ENCODE data around the gene GRIN3B. TPM values are rescaled to one million over a fixed set of nuclear protein-coding genes. Genes with fewer than 3 reads are reported as not detected.

The GRIN3B gene
- total and polyA plus RNA-seq, 10 of the 15 experiments (the other 5 are each of a cell fraction or from before 2014, with no cell fraction given): 0.15 TPM; not detected in 9

- no peak for TF ChIP-seq REST (IDR thresholded peaks at IDR 0.05; ENCODE audit: low read depth, low read length)
- TF ChIP-seq TAF1 (IDR thresholded peaks at IDR 0.05; ENCODE audit: borderline replicate concordance, low read depth, low read length): peak; percentile 97
- peak; percentile 77 for TF ChIP-seq DPF2 (IDR thresholded peaks at IDR 0.05)
- TF ChIP-seq SPI1 (IDR thresholded peaks at IDR 0.05; ENCODE audit: borderline replicate concordance, insufficient read depth, low read depth, low read length): 0 out of 2 replicates have a peak, but pooled peaks have one; percentile 7
- no peak for TF ChIP-seq USF1 (IDR thresholded peaks at IDR 0.05; ENCODE audit: borderline replicate concordance, extremely low read length, insufficient read depth, low read depth, low read length)
- no peak for TF ChIP-seq IRF3 (IDR thresholded peaks at IDR 0.05)
- no peak for TF ChIP-seq FOXM1 (IDR thresholded peaks at IDR 0.05; ENCODE audit: low read depth, low read length)
- no peak for TF ChIP-seq TCF7 (IDR thresholded peaks at IDR 0.05; ENCODE audit: borderline replicate concordance)
- TF ChIP-seq NR2C1 (IDR thresholded peaks at IDR 0.05): no peak; the same call in 1 of the 2 replicates
- no peak for TF ChIP-seq BMI1 (IDR thresholded peaks at IDR 0.05; ENCODE audit: borderline replicate concordance)
- peak; percentile 89 for TF ChIP-seq GATAD2B (conservative IDR thresholded peaks at IDR 0.05; ENCODE audit: low read depth)
- TF ChIP-seq ZNF217 (IDR thresholded peaks at IDR 0.05): peak; percentile 69; the same call in 1 of the 2 replicates
- no peak for TF ChIP-seq ZBTB33 (IDR thresholded peaks at IDR 0.05)
- TF ChIP-seq EP300 (IDR thresholded peaks at IDR 0.05; ENCODE audit: borderline replicate concordance in 1 of 2, control insufficient read depth in 1 of 2, low read depth in 2 of 2, low read length in 2 of 2): no peak
- no peak for TF ChIP-seq SREBF2 (IDR thresholded peaks at IDR 0.05; ENCODE audit: low read length)
- 0 out of 2 replicates have a peak, but pooled peaks have one; percentile 41 for TF ChIP-seq ZNF592 (IDR thresholded peaks at IDR 0.05)
- TF ChIP-seq IKZF1 (conservative IDR thresholded peaks at IDR 0.05): peak; percentile 71
- TF ChIP-seq PML (IDR thresholded peaks at IDR 0.05; ENCODE audit: low read length): no peak
- TF ChIP-seq TCF12 (IDR thresholded peaks at IDR 0.05; ENCODE audit: low read depth, low read length): peak; percentile 20; the same call in 1 of the 2 replicates
Measured at GRCh38 chr19:1020868-1021425, 20.7 kb downstream of the GRIN3B start, which contains the start of gene TMEM259 (continued).

All from GM12878 (cell line).